GM19043 (cell line): ENCODE data around the gene SLC2A11.
"Not testable (repeated sequence)": the region's sequence is repeated elsewhere in the genome, so short reads cannot be mapped to it uniquely, and the experiment has no call there.

Source experiments
- ATAC-seq: cut with Tn5 transposase; IDR thresholded peaks from one replicate; pipeline ENCODE4 v1.9.1; 2021; ENCODE audit warnings: low read depth; ENCODE audit not compliant: unreplicated experiment

The SLC2A11 gene

GRCh38 chr22:23903328-23903971 lies 45.8 kb downstream of the SLC2A11 start:
- ATAC-seq, result no peak

DNA sequence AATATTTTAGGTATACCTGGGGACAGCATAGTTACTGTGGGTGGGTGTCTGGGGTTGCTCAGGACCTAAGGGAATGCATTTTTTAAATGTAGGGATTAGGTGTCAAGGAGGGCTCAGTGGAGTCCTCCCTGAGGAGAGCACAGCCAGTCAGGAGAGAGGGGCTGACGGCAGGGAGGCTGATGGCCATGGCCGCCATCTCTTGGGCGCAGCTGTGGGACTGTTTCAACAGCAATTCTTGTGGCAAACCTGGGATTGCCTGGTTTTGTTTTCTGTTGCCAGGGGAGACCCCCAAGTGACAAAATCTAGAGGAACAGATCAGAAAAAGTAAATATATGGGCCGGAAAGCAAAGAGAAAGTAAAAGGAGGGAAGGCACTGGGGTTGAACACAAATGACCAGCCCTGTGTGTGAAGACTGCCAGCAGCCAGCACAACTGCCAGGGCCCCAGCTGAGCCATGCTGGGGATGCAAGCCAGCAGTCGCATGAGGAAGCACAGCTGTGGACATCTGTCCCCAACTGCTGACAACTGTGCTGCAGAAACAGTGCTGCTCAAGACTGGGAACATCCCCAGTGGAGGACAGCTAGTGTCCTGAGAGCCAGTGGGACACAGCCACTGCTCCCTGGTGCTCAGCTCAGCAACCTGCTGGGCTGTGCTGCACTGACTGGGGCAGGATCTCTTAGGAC lies 47.0 kb downstream of the SLC2A11 start:
- no peak for ATAC-seq

DNA sequence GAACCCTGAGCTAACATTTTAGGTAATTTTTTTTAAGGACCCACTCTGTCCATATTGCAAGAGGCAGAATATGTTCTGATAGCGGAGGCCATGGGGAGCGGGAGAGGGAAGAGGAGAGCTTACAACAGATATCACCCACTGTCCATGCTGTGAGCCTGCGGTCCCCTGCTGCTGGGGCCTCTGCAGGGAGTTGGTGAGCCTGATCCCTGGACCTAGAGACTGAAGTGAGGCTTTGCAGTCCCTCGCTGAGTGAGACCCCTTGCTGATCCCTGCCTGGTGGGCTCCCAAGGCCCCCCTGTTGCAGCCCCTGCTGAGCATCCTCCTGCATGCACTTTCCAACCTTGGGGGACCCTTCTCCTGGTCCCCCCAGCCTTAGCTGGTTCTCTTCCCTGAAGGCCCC lies 49.0 kb downstream of the SLC2A11 start:
- ATAC-seq, result no peak

DNA sequence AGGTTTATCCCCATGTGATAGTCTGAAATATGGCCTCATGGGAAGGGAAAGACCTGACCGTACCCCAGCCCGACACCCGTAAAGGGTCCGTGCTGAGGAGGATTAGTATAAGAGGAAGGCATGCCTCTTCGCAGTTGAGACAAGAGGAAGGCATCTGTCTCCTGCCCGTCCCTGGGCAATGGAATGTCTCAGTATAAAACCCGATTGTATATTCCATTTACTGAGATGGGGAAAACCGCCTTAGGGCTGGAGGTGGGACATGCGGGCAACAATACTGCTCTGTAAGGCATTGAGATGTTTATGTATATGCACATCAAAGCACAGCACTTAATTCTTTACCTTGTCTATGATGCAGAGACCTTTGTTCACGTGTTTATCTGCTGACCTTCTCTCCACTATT lies 49.7 kb downstream of the SLC2A11 start:
- ATAC-seq, result not testable (repeated sequence)

- ATAC-seq, result no peak
Observed at GRCh38 chr22:23908587-23909205, 51.0 kb downstream of the SLC2A11 start.

GRCh38 chr22:23909296-23909898 lies 51.7 kb downstream of the SLC2A11 start:
- no peak for ATAC-seq

DNA sequence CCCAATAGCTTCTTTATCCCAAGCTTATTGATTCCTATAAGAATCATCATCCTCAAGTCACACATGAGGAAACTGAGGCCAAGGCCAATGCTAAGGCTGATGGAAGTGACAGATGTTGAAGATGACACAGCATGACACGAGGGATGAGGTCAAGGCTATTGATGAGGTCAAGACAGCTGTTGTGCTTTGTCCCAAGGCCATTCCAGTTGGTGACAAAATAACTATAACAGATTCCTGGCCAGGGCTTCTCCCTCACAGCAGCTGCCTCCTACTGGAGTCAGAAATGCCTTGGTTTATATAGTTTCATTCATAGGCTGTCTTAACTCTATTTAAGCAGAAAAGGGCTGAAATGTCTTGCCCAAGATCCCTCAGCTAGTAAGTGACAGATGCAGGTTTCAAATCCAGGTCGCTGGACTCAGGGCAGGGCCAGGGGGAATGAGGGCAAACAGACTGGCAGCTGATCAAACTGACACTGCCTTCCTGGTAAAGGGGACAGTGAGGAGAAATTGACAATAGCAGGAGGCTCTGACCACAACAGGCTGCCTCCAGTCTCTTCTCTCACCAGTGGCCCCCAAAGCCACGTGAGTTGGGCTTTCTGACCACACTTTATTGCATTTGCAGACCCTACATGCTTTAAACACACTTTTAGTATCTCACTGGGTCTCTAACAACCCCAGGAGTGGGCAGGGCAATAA lies 53.0 kb downstream of the SLC2A11 start:
- ATAC-seq, result no peak

- ATAC-seq, result no peak
Observed at GRCh38 chr22:23911318-23911980, 53.8 kb downstream of the SLC2A11 start.

DNA sequence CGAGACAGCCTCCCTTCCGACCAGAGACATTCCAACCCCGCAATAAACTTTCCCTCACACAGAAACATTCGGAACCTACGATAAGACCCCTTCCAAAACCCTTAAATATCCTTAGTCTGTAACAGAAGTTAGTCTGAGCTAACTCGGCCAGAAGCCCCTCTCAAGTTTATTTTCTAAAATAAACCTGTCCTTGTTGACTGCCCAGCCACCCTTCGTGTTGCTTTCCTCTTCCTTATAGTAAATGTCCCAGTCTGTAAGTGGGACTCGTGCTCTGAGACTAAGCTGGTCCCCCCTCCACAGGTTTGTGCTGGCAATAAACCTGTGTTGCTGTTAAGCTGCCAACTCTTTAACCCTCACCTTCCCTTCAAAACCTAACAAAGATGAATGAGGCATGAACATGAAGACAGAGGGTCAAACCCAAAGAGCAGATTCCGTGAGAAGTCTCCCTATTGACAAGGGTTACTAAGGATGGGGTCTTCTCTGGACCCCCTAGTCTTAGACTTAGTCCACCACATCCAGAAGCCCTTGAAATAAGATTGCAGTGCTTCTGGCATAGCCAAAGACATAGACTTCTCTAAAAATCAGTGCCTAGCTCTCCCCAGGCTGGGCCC lies 54.7 kb downstream of the SLC2A11 start:
- no peak for ATAC-seq

- no peak for ATAC-seq
Observed at GRCh38 chr22:23913306-23913660, 55.6 kb downstream of the SLC2A11 start.

DNA sequence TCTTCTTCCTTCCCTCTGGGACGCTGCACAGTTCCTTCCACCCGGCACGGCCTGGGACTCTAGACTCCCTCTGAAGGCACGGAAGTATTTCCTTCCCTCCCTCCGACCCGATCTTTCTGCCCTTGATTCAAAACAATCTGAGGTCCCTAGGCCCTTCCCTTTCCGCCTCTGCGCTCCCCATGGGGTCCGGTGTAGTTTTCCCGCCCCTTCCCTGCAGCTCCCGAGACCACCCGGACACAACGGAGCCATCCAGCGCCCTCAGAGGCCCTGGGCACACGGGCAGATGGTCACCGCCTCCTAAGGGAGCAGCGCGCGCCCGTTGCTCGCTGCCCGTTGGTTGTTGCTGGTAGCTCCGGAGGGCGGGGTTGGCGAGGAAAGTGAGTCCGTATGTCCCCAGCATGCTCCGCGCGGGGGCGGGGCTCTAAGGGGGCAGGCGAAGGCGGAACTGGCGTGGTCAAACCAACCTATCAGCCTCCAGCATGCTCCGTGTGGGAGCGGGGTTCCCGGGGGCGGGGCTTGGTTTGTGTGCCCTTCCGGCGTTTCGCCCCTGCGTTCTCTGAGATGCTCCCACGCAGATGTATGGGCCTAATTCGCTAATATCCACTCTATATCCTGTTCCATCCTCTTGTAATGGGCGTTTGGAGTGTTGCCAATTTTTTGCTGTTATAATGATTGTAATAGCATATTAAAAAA lies 56.1 kb downstream of the SLC2A11 start:
- ATAC-seq, result peak; percentile 90

- ATAC-seq, result no peak
Observed at GRCh38 chr22:23915290-23915689, 57.6 kb downstream of the SLC2A11 start.

DNA sequence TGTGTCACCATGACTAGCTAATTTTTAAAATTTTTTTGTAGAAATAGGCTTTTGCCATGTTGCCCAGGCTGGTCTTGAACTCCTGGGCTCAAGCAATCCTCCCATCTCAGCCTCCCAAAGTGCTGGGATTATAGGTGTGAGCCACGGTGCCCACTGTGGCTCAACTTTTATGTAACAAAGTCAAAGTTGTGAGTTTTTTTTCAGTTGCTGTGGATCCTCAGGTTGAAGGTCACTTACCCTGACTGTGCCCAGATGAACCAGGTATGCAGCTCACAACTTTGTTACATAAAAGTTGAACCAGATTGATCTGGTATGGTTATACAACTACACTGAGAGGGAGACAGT lies 62.6 kb downstream of the SLC2A11 start:
- ATAC-seq, result not testable (repeated sequence)

- not testable (repeated sequence) for ATAC-seq
Observed at GRCh38 chr22:23921586-23922201, 64.0 kb downstream of the SLC2A11 start.

- ATAC-seq, result no peak
Observed at GRCh38 chr22:23922921-23923320, 65.2 kb downstream of the SLC2A11 start.

GRCh38 chr22:23925020-23925606 lies 67.4 kb downstream of the SLC2A11 start:
- ATAC-seq, result no peak

DNA sequence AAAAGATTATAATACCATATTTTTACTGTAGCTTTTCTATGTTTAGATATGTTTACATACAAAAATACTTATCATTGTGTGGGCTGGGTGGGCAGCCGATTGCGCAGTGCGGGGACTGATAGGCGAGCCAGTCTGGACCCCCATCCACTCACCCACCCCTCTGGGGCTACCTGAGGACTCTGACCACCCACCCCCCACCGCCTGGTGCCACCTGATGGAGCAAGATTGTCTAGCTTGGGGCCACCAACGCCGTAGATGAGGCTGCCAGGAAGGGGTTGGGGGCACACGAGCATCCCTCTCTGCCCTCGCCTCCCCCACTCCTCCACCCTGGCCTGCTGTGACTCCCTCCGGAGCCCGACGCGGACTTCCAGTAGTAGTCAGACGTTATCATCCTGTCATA lies 68.9 kb downstream of the SLC2A11 start:
- ATAC-seq, result no peak
